Activated CD4-positive, alpha-beta T cell treated with anti-CD3 and anti-CD28 coated beads for 36 hours (primary cell): ENCODE data around the gene PLA2G7. TPM values are rescaled to one million over a fixed set of nuclear protein-coding genes. Genes with fewer than 3 reads are reported as not detected.
"Not testable (repeated sequence)": the region's sequence is repeated elsewhere in the genome, so short reads cannot be mapped to it uniquely, and the experiment has no call there.

Experiments used
- ATAC-seq: fragments of 200-7000 bp; cut with Tn5 transposase; one replicate; pipeline ENCODE4 v1.10.0; 2021; ENCODE audit warnings: mild to moderate bottlenecking, moderate library complexity
- CTCF ChIA-PET: fragments of 350-600 bp; sonication (Branson Sonifier 250); formaldehyde crosslinking; loops from one replicate; lab custom pipeline; 2021; ENCODE audit warnings: antibody characterized with exemption; lab: Charles Lee
- POLR2A ChIA-PET: fragments of 350-600 bp; sonication (Branson Sonifier 250); formaldehyde crosslinking; loops from one replicate; lab custom pipeline; 2021; ENCODE audit warnings: antibody characterized with exemption, inconsistent platforms; lab: Charles Lee
- DNase-seq: peaks from one replicate; pipeline ENCODE4 v3.0.0-alpha.2; 2020
- H3K27ac Mint-ChIP-seq: one replicate; pipeline ENCODE4 v1.8.0; 2021; ENCODE audit warnings: mixed read lengths
- H3K27me3 Mint-ChIP-seq: one replicate; pipeline ENCODE4 v1.8.0; 2021; ENCODE audit warnings: mixed read lengths
- H3K36me3 Mint-ChIP-seq: one replicate; pipeline ENCODE4 v1.8.0; 2021; ENCODE audit warnings: low read depth, mixed read lengths
- H3K4me1 Mint-ChIP-seq: one replicate; pipeline ENCODE4 v1.8.0; 2021; ENCODE audit warnings: mixed read lengths
- H3K4me3 Mint-ChIP-seq: one replicate; pipeline ENCODE4 v1.8.0; 2021; ENCODE audit warnings: mild to moderate bottlenecking, moderate library complexity, mixed read lengths
- H3K9me3 Mint-ChIP-seq: one replicate; pipeline ENCODE4 v1.8.0; 2021; ENCODE audit warnings: low read depth, mixed read lengths
- intact Hi-C, 2 experiments: fragments of 100-400 bp; cut with DNase I in 1 of 2; cut with micrococcal nuclease in 1 of 2; formaldehyde crosslinking; loops; one replicate each; pipeline versions ENCODE4 v1.14.2 to v1.15.1; 2022 to 2024; cut with DNase I, micrococcal nuclease
- total RNA-seq, 2 experiments: library from RNA; stranded (reverse); gene quantifications; one replicate each; pipeline ENCODE4 v1.2.3, GENCODE V29; 2021

PLA2G7 gene
- not detected for total RNA-seq

DNA sequence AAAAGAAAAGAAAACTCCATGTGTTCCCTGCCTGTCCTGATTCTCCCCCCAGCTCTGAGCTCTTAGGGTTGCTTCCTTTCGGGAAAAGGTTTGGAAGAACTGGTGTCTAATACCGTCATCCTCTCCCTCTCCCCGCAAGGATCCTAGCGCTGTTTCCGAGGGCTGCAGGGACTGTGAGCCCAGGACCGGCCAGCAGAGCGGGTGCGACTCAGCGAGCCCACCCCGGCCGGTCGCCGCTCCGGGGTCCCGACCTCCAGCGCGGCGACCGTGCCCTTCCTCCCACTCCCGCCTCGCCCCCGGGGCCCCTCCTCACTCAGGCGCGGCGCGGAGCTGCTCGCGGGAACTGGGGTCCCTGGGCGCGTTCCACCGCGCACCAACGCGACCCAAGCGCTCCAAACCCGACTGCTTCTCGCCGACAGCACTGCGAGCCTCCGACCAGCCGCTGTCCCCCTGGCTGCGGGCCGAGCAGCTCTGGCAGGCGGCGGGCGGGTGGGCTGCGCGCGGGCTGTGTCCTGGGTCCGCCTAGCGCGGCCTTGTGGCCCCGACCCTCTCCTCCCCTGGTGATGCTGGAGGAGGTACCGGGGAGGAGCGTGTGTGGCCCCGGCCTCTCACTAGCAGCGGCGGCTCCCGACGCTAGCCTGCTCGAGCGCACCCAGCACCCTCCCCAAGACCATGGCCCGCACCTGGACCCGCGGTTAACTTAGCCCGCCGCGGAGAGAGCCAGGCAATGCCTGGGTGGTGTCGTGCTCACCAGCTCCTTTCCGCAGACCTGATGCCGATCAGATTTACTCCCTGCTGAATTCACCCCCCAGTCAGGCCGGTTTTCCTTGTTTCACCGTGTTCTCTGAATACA, at the start of gene PLA2G7:
PLA2G7 (minus strand) TSS at position 509 of the 853 bp plus-strand sequence. CDS start 12,484 bp downstream, outside the sequence.
- CTCF ChIA-PET = no interaction called here
- H3K4me3 Mint-ChIP-seq = peak within 1 kb of the TSS; percentile 34
- no peaks in the 10 kb centered on the region for H3K9me3 Mint-ChIP-seq
- intact Hi-C loops = no loop called here
- peak; percentile 6 for DNase-seq
- no peak within 1 kb of the TSS for H3K27ac Mint-ChIP-seq
- H3K27me3 Mint-ChIP-seq = peaks cover 50% of the 10 kb centered on the region
- ATAC-seq = no peak
- H3K36me3 Mint-ChIP-seq = no peaks in the 10 kb centered on the region
- H3K4me1 Mint-ChIP-seq = peaks cover 3% of the 10 kb centered on the region
- POLR2A ChIA-PET = no interaction called here

DNA sequence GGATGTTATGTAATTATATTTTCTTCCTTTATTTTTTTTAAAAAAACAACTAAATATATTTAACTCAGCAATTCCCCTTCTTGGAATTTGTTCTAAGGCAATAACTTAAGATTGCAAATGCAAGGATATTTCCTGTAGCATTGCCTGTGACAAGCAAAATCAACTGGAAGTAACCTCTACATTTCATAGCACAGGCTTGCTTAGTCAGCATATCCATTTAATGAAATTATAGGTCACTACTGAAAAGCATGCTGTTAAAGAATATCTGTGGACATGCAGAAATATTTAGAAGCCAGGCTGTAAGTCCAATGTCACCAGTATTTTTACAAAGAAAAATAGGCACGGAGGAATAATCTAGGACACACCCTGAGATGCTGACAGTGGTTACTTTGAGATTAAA, 49.4 kb upstream of the PLA2G7 start:
- intact Hi-C loops = loop anchor here (5.0 kb wide), 5 partner anchors 82 to 742 kb away; no protein-coding TSS in a partner anchor

GRCh38 chr6:46781478-46782378, 46.6 kb upstream of the PLA2G7 start:
- Mint-ChIP-seq H3K4me3 (no peak overlapping the region), H3K27me3 (peaks cover 6% of the 10 kb centered on the region), H3K27ac (no peak overlapping the region), H3K36me3 (no peaks in the 10 kb centered on the region), H3K9me3 (no peaks in the 10 kb centered on the region), H3K4me1 (no peaks in the 10 kb centered on the region)
- DNase-seq (peak; percentile 61), ATAC-seq (peak; percentile 19)
- POLR2A ChIA-PET = no interaction called here
- CTCF ChIA-PET = no interaction called here
- intact Hi-C loops = loop anchor here (1.0 to 5.0 kb wide), 9 partner anchors 53 to 739 kb away; no protein-coding TSS in a partner anchor

More for the DNA sequence above, 49.4 kb upstream of the PLA2G7 start:
- H3K27me3 Mint-ChIP-seq = peaks cover 6% of the 10 kb centered on the region
- no peaks in the 10 kb centered on the region for H3K36me3 Mint-ChIP-seq
- POLR2A ChIA-PET = no interaction called here
- no peak for DNase-seq
- ATAC-seq = no peak
- CTCF ChIA-PET = no interaction called here
- no peaks in the 10 kb centered on the region for H3K9me3 Mint-ChIP-seq
- no peaks in the 10 kb centered on the region for H3K4me1 Mint-ChIP-seq
- no peak overlapping the region for H3K27ac Mint-ChIP-seq
- no peak overlapping the region for H3K4me3 Mint-ChIP-seq

DNA sequence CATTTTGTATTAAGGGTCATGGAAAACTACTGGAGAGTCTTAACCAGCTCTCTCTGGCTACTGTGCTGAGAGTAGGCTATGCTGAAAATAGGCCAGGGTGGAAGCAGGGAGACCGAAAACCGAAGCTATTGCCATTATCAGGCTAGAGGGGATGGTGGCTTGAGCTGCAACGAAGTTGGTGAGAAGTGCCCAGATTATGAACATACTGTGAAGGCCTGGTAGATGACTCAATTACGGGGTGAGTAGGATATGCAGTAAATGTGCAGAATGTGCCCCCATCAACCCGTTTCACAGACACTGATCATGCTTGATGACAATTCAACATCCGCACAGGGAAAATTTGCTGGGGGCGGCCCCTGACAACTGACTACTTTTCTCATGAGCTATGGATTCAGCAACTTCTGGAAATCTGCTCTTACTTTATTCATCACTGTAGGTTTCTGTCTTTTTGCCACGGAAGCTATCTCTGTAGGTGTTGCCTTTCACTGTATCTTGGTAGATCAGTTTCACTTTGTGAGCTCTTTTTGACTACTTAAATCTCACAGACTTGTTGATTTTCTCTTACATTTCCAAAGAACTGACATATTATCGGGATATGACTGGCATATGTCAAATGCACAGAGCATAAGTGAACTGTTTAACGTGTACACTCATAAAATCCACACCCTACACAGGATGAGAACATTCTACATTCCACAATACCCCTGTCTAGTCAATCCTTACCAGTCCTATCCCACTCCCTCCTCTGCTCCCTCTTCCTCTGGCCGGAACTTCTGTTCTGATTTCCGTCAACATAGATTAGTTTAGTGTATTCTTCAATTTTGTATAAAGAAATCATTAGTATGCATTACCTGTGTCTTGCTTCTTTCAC, 42.5 kb upstream of the PLA2G7 start:
- Mint-ChIP-seq H3K4me3 (no peak overlapping the region), H3K27me3 (peaks cover 6% of the 10 kb centered on the region), H3K9me3 (no peaks in the 10 kb centered on the region), H3K4me1 (no peaks in the 10 kb centered on the region), H3K27ac (no peak overlapping the region), H3K36me3 (no peaks in the 10 kb centered on the region)
- no peak for ATAC-seq
- POLR2A ChIA-PET = no interaction called here
- intact Hi-C loops = no loop called here
- CTCF ChIA-PET = interaction anchor here (0.6 to 0.7 kb wide), 2 partner anchors 157 to 276 kb away, joined by 3 read pairs; no protein-coding TSS in a partner anchor
- DNase-seq = no peak

GRCh38 chr6:46776070-46776712, 41.0 kb upstream of the PLA2G7 start:
- ChIA-PET CTCF (no interaction called here), POLR2A (no interaction called here)
- H3K4me3 Mint-ChIP-seq = no peak overlapping the region
- H3K27me3 Mint-ChIP-seq = peaks cover 5% of the 10 kb centered on the region
- no peaks in the 10 kb centered on the region for H3K4me1 Mint-ChIP-seq
- H3K9me3 Mint-ChIP-seq = no peaks in the 10 kb centered on the region
- ATAC-seq (no peak), DNase-seq (no peak)
- no peak overlapping the region for H3K27ac Mint-ChIP-seq
- intact Hi-C loops = no loop called here
- H3K36me3 Mint-ChIP-seq = no peaks in the 10 kb centered on the region

- not testable (repeated sequence) for DNase-seq
These were observed 39.6 kb upstream of the PLA2G7 start for GRCh38 chr6:46774736-46775135.

GRCh38 chr6:46773201-46773855, 38.2 kb upstream of the PLA2G7 start:
- H3K27me3 Mint-ChIP-seq = peaks cover 9% of the 10 kb centered on the region
- H3K4me1 Mint-ChIP-seq = no peaks in the 10 kb centered on the region
- POLR2A ChIA-PET = no interaction called here
- no peaks in the 10 kb centered on the region for H3K9me3 Mint-ChIP-seq
- no peaks in the 10 kb centered on the region for H3K36me3 Mint-ChIP-seq
- no peak overlapping the region for H3K27ac Mint-ChIP-seq
- CTCF ChIA-PET = interaction anchor here (0.6 to 0.7 kb wide), 3 partner anchors 22 to 572 kb away, joined by 3 to 4 read pairs (median 3); no protein-coding TSS in a partner anchor
- no peak overlapping the region for H3K4me3 Mint-ChIP-seq
- no peak for ATAC-seq
- intact Hi-C loops = no loop called here
- DNase-seq = no peak

More at GRCh38 chr6:46774736-46775135, 39.6 kb upstream of the PLA2G7 start:
- H3K27ac Mint-ChIP-seq, ATAC-seq, H3K36me3 Mint-ChIP-seq, POLR2A ChIA-PET, H3K27me3 Mint-ChIP-seq, intact Hi-C loops, H3K4me1 Mint-ChIP-seq, CTCF ChIA-PET, H3K9me3 Mint-ChIP-seq, H3K4me3 Mint-ChIP-seq: not testable (repeated sequence)

DNA sequence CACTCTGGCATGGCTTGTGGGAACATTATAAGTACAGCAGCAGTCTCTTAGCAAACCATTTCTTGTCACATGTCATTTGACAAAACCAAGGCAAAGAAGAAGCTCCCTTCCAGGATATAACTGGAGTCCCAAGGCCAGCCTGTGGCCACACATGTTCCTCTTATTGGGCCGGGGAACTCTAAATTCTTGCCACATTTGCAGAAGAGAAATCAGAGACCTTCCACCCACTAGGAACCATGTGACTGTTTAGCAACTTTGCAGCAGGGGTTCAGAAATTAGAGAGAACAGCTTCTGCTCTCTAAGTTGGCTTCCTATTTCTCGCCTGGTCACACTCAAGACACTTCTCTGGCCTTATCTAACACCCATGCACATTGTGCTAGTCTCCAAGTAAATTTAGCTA, 37.6 kb upstream of the PLA2G7 start:
- intact Hi-C loops = no loop called here

DNA sequence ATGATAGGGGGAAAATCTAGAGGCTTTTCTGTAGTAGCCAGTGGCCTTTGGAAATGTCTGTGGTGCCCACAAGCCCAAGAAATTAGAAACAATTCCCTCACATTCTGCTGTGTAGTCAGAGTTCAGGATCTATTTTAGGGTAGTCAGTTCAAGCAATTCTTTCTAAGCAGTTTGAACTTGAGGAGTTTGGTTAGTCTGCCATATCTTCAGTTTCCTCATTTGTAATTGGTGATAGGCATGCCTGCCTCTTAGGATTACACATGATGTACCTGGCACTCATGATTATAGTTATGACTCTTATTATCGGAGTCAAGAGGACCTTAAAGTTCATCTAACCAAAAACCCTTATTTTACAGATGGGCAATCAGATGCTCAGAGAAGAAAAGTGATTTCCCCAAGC, 36.8 kb upstream of the PLA2G7 start:
- Mint-ChIP-seq H3K36me3 (no peaks in the 10 kb centered on the region), H3K4me3 (no peak overlapping the region), H3K27ac (no peak overlapping the region), H3K4me1 (no peaks in the 10 kb centered on the region), H3K9me3 (no peaks in the 10 kb centered on the region), H3K27me3 (peaks cover 13% of the 10 kb centered on the region)
- DNase-seq (no peak), ATAC-seq (no peak)
- CTCF ChIA-PET = no interaction called here
- POLR2A ChIA-PET = no interaction called here
- intact Hi-C loops = no loop called here

More for the DNA sequence above, 37.6 kb upstream of the PLA2G7 start:
- H3K4me1 Mint-ChIP-seq = no peaks in the 10 kb centered on the region
- H3K36me3 Mint-ChIP-seq = no peaks in the 10 kb centered on the region
- ChIA-PET POLR2A (no interaction called here), CTCF (interaction anchor here (0.7 kb wide), 1 partner anchor 571 kb away, joined by 3 read pairs; no protein-coding TSS in a partner anchor)
- DNase-seq (no peak), ATAC-seq (no peak)
- H3K27ac Mint-ChIP-seq = no peak overlapping the region
- H3K4me3 Mint-ChIP-seq = no peak overlapping the region
- H3K9me3 Mint-ChIP-seq = no peaks in the 10 kb centered on the region
- H3K27me3 Mint-ChIP-seq = peaks cover 11% of the 10 kb centered on the region

DNA sequence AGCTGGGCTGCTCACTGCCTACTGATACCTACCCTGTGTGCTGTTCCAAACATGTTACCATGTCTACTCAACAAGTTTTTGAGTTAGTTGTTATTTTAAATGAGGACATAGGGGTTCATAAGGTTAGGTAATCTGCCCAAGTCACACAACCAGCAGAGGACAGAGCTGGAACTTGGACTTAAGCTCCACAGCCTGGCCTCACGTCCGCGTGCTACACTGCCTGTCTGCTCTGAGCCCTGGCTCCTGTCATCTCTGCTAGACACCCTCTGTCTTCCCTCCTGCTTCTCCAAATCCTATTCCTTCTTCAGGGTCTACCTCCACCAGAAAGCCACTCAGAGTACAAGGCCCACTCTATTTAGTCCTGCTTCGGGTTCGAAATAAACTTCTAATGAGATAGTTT, 29.8 kb upstream of the PLA2G7 start:
- no peaks in the 10 kb centered on the region for H3K4me1 Mint-ChIP-seq
- H3K36me3 Mint-ChIP-seq = no peaks in the 10 kb centered on the region
- no peaks in the 10 kb centered on the region for H3K9me3 Mint-ChIP-seq
- POLR2A ChIA-PET = no interaction called here
- intact Hi-C loops = no loop called here
- CTCF ChIA-PET = no interaction called here
- no peak overlapping the region for H3K27ac Mint-ChIP-seq
- peaks cover 15% of the 10 kb centered on the region for H3K27me3 Mint-ChIP-seq
- DNase-seq (no peak), ATAC-seq (no peak)
- H3K4me3 Mint-ChIP-seq = no peak overlapping the region
